ENCODE data around the gene PRR15.

Gene PRR15

GRCh38 chr7:29611941-29612544 lies 48.4 kb downstream of the PRR15 start:
- DNase-seq: no peak

- DNase-seq: no peak
These were observed 49.0 kb downstream of the PRR15 start for GRCh38 chr7:29612596-29612995.

- no peak for DNase-seq
These were observed 49.5 kb downstream of the PRR15 start for GRCh38 chr7:29613100-29613499.

- no peak for DNase-seq
These were observed 50.6 kb downstream of the PRR15 start for GRCh38 chr7:29614229-29614628.

All from NCI-H2081 (cell line).